Measurements from ENCODE around the gene UBA1.

- TF ChIP-seq CTCF (IDR thresholded peaks at IDR 0.05) (no peak), POLR2A (IDR thresholded peaks at IDR 0.05) (no peak)
Measured at GRCh38 chrX:47172971-47173792, 20.4 kb upstream of the UBA1 start.

All from uterus (tissue), 2 donors.